Testis (tissue), 2 donors: ENCODE measurements around the gene SLC35G1.

Experiments used
- POLR2A ChIP-seq: fragments of 450-650 bp; IDR thresholded peaks from one replicate; pipeline ENCODE4 v1.6.1; 2017; ENCODE audit warnings: antibody characterized with exemption, mild to moderate bottlenecking, moderate library complexity
- TF ChIP-seq, protein P1 (sequence below), 3 experiments: fragments of 450-650 bp in 2 of 3; fragments of 200-600 bp in 1 of 3; sonication (generic) in 1 of 3; IDR thresholded peaks; one replicate each; pipeline ENCODE4 v1.5.1; 2016 to 2019; ENCODE audit warnings: antibody characterized with exemption in 3 of 3, mild to moderate bottlenecking in 2 of 3, moderate library complexity in 1 of 3

DNA sequence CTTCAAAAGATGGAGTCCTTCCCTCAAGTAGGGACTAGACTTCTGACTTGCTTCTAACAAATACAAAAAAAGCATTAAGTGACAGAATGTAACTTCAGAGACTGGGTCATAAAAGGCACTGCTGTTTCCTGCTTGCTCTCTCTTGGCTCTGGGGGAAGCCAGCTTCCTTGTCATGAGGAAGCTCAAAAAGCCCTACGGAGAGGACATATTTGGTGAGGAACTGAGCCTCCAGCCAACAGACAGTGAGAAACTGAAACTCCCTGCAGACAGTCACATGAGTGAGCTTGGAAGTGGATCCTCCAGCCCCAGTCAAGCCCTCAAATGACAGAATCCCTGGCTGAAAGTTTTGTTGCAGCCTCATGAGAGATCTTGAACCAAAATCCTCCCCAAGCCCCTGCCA lies 26.3 kb upstream of the SLC35G1 start:
- TF ChIP-seq, protein P1, sequence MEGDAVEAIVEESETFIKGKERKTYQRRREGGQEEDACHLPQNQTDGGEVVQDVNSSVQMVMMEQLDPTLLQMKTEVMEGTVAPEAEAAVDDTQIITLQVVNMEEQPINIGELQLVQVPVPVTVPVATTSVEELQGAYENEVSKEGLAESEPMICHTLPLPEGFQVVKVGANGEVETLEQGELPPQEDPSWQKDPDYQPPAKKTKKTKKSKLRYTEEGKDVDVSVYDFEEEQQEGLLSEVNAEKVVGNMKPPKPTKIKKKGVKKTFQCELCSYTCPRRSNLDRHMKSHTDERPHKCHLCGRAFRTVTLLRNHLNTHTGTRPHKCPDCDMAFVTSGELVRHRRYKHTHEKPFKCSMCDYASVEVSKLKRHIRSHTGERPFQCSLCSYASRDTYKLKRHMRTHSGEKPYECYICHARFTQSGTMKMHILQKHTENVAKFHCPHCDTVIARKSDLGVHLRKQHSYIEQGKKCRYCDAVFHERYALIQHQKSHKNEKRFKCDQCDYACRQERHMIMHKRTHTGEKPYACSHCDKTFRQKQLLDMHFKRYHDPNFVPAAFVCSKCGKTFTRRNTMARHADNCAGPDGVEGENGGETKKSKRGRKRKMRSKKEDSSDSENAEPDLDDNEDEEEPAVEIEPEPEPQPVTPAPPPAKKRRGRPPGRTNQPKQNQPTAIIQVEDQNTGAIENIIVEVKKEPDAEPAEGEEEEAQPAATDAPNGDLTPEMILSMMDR (IDR thresholded peaks at IDR 0.05): no peak
- TF ChIP-seq POLR2A: no peak
